ENCODE measurements around the gene UGDH. TPM values are rescaled to one million over a fixed set of nuclear protein-coding genes. Genes with fewer than 3 reads are reported as not detected.

Gene UGDH
- total RNA-seq, 1 experiment from 2014 or later = 52.5 TPM

- intact Hi-C loops (cut with micrococcal nuclease; ENCODE audit: unreplicated experiment) = no loop called here
- BruUV-seq (replicated peaks) = no TSS peak
- H3K9me3 ChIP-seq (ENCODE audit: low read depth, low read length, poor library complexity, severe bottlenecking) = no peaks in the 10 kb centered on the region
- TF ChIP-seq CTCF (conservative IDR thresholded peaks at IDR 0.05; ENCODE audit: low read depth, low read length) (no peak), EZH2 (IDR thresholded peaks at IDR 0.05; ENCODE audit: borderline replicate concordance, low read depth, low read length, poor library complexity, severe bottlenecking) (no peak)
- ChIA-PET POLR2A (ENCODE audit: low non-redundant PET) (interaction anchor here (0.6 kb wide), 2 partner anchors 11 to 394 kb away, joined by 3 to 5 read pairs; no protein-coding TSS in a partner anchor), CTCF (no interaction called here)
- DNase-seq (ENCODE audit: low spot score) = no peak
- no peak overlapping the region for H3K27ac ChIP-seq (ENCODE audit: low read depth, low read length, poor library complexity, severe bottlenecking)
- H3K4me3 ChIP-seq (ENCODE audit: low read depth, low read length, poor library complexity, severe bottlenecking) = no peak overlapping the region
- H3K27me3 ChIP-seq (replicated peaks; ENCODE audit: insufficient read depth, low read depth, low read length, poor library complexity) = no peaks in the 10 kb centered on the region
- H3K4me1 ChIP-seq (ENCODE audit: insufficient read depth, low read length, poor library complexity, severe bottlenecking) = no peaks in the 10 kb centered on the region
- no peaks in the 10 kb centered on the region for H3K36me3 ChIP-seq (ENCODE audit: insufficient read depth, low read length, poor library complexity, severe bottlenecking)
These were observed 15.4 kb upstream of the UGDH start for GRCh38 chr4:39542611-39543012.

GRCh38 chr4:39541987-39542610 lies 14.9 kb upstream of the UGDH start:
- Histone ChIP-seq H3K36me3 (ENCODE audit: insufficient read depth, low read length, poor library complexity, severe bottlenecking) (no peaks in the 10 kb centered on the region), H3K27me3 (replicated peaks; ENCODE audit: insufficient read depth, low read depth, low read length, poor library complexity) (no peaks in the 10 kb centered on the region), H3K27ac (ENCODE audit: low read depth, low read length, poor library complexity, severe bottlenecking) (no peak overlapping the region), H3K4me1 (ENCODE audit: insufficient read depth, low read length, poor library complexity, severe bottlenecking) (no peaks in the 10 kb centered on the region), H3K4me3 (ENCODE audit: low read depth, low read length, poor library complexity, severe bottlenecking) (no peak overlapping the region), H3K9me3 (ENCODE audit: low read depth, low read length, poor library complexity, severe bottlenecking) (no peaks in the 10 kb centered on the region)
- BruUV-seq (replicated peaks) = no TSS peak
- DNase-seq (ENCODE audit: low spot score) = no peak
- CTCF ChIA-PET = interaction anchor here (0.5 kb wide), 1 partner anchor 361 kb away, joined by 5 read pairs; no protein-coding TSS in a partner anchor
- POLR2A ChIA-PET (ENCODE audit: low non-redundant PET) = interaction anchor here (0.6 kb wide), 1 partner anchor 11 kb away, joined by 5 read pairs; no protein-coding TSS in a partner anchor
- intact Hi-C loops (cut with micrococcal nuclease; ENCODE audit: unreplicated experiment) = no loop called here
- TF ChIP-seq EZH2 (IDR thresholded peaks at IDR 0.05; ENCODE audit: borderline replicate concordance, low read depth, low read length, poor library complexity, severe bottlenecking) (no peak), CTCF (conservative IDR thresholded peaks at IDR 0.05; ENCODE audit: low read depth, low read length) (no peak)

- Histone ChIP-seq H3K36me3 (ENCODE audit: insufficient read depth, low read length, poor library complexity, severe bottlenecking) (no peaks in the 10 kb centered on the region), H3K27ac (ENCODE audit: low read depth, low read length, poor library complexity, severe bottlenecking) (no peak overlapping the region), H3K9me3 (ENCODE audit: low read depth, low read length, poor library complexity, severe bottlenecking) (no peaks in the 10 kb centered on the region), H3K4me3 (ENCODE audit: low read depth, low read length, poor library complexity, severe bottlenecking) (no peak overlapping the region), H3K27me3 (replicated peaks; ENCODE audit: insufficient read depth, low read depth, low read length, poor library complexity) (no peaks in the 10 kb centered on the region), H3K4me1 (ENCODE audit: insufficient read depth, low read length, poor library complexity, severe bottlenecking) (no peaks in the 10 kb centered on the region)
- no peak for DNase-seq (ENCODE audit: low spot score)
- BruUV-seq (replicated peaks) = no TSS peak
- ChIA-PET CTCF (no interaction called here), POLR2A (ENCODE audit: low non-redundant PET) (no interaction called here)
- TF ChIP-seq CTCF (conservative IDR thresholded peaks at IDR 0.05; ENCODE audit: low read depth, low read length) = no peak
- TF ChIP-seq EZH2 (IDR thresholded peaks at IDR 0.05; ENCODE audit: borderline replicate concordance, low read depth, low read length, poor library complexity, severe bottlenecking) = no peak
- intact Hi-C loops (cut with micrococcal nuclease; ENCODE audit: unreplicated experiment) = no loop called here
These were observed 11.9 kb upstream of the UGDH start for GRCh38 chr4:39539089-39539611.

All from A673 (cell line).